Caco-2 (cell line): ENCODE results near the gene PDGFRB. TPM values are rescaled to one million over a fixed set of nuclear protein-coding genes. Genes with fewer than 3 reads are reported as not detected.

ENCODE experiments used
- BruUV-seq: library from RNA; stranded (reverse); fragments of 400-500 nt; replicated peaks from 2 replicates; lab custom pipeline; 2021; lab: Mats Ljungman, UMichigan
- CTCF ChIA-PET: fragments of 300-600 bp; sonication (Branson Sonifier 250); formaldehyde crosslinking; loops from one replicate; lab custom pipeline; 2022; ENCODE audit warnings: antibody characterized with exemption; lab: Charles Lee
- POLR2A ChIA-PET: fragments of 300-600 bp; sonication (Branson Sonifier 250); formaldehyde crosslinking; loops from one replicate; lab custom pipeline; 2022; ENCODE audit warnings: antibody characterized with exemption; lab: Charles Lee
- DNase-seq, 2 experiments: peaks; one replicate each; pipeline versions ENCODE4 v3.0.0 to v3.0.0-alpha.2; 2020 to 2022
- H3K27me3 ChIP-seq: replicated peaks from 2 replicates; pipeline ENCODE4 v1.6.0; 2011; ENCODE audit warnings: low read length; ENCODE audit not compliant: control insufficient read depth, insufficient read depth
- H3K36me3 ChIP-seq: 2 replicates; pipeline ENCODE4 v1.5.1; 2011; ENCODE audit warnings: low read length; ENCODE audit not compliant: control insufficient read depth, insufficient read depth
- H3K4me1 ChIP-seq: fragments of 250-450 bp; sonication (Bioruptor Pico); 2 replicates; pipeline ENCODE4 v1.5.1; 2020; ENCODE audit warnings: mild to moderate bottlenecking
- H3K4me3 ChIP-seq: 2 replicates; pipeline ENCODE4 v1.5.1; 2011; ENCODE audit warnings: low read depth, mild to moderate bottlenecking, control low read depth, low read length
- H3K9me3 ChIP-seq: fragments of 250-450 bp; sonication (Bioruptor Pico); 2 replicates; pipeline ENCODE4 v1.5.1; 2020; ENCODE audit warnings: mild to moderate bottlenecking, moderate library complexity
- H3K27ac Mint-ChIP-seq: one replicate; pipeline ENCODE4 v1.8.0; 2022; ENCODE audit warnings: mixed read lengths; ENCODE audit not compliant: unreplicated experiment
- H3K27me3 Mint-ChIP-seq: one replicate; pipeline ENCODE4 v1.8.0; 2022; ENCODE audit warnings: mixed read lengths; ENCODE audit not compliant: insufficient read depth, unreplicated experiment
- H3K36me3 Mint-ChIP-seq: one replicate; pipeline ENCODE4 v1.8.0; 2022; ENCODE audit warnings: mild to moderate bottlenecking, mixed read lengths; ENCODE audit not compliant: insufficient read depth, unreplicated experiment
- H3K4me1 Mint-ChIP-seq: one replicate; pipeline ENCODE4 v1.8.0; 2022; ENCODE audit warnings: low read depth, mixed read lengths; ENCODE audit not compliant: unreplicated experiment
- H3K4me3 Mint-ChIP-seq: one replicate; pipeline ENCODE4 v1.8.0; 2022; ENCODE audit warnings: mild to moderate bottlenecking, moderate library complexity, mixed read lengths; ENCODE audit not compliant: unreplicated experiment
- H3K9me3 Mint-ChIP-seq: one replicate; pipeline ENCODE4 v1.8.0; 2022; ENCODE audit warnings: mixed read lengths; ENCODE audit not compliant: unreplicated experiment
- CTCF ChIP-seq, 2 experiments: fragments of 200-600 bp in 1 of 2; IDR thresholded peaks; 1 replicate in 1 of 2; 2 replicates in 1 of 2; pipeline versions ENCODE4 v1.5.1 to v1.8.0; 2011 to 2022; ENCODE audit warnings: antibody characterized with exemption in 1 of 2, control low read depth in 1 of 2, inconsistent platforms in 1 of 2, low read depth in 1 of 2, low read length in 1 of 2, mild to moderate bottlenecking in 1 of 2, moderate library complexity in 1 of 2; ENCODE audit not compliant: insufficient read depth in 1 of 2, severe bottlenecking in 1 of 2, unreplicated experiment in 1 of 2
- intact Hi-C: fragments of 100-400 bp; cut with micrococcal nuclease; formaldehyde crosslinking; loops from one replicate; pipeline ENCODE4 v1.10.0; 2022; ENCODE audit not compliant: unreplicated experiment
- total RNA-seq: library from RNA; stranded (reverse); gene quantifications from 2 replicates; pipeline ENCODE4 v1.2.3, GENCODE V29; 2022

The PDGFRB gene
- total RNA-seq, 1 experiment from 2014 or later: 5.9 TPM

GRCh38 chr5:150109921-150110320 is 45.7 kb downstream of the PDGFRB start:
- peak; percentile 37 to 60 for DNase-seq
- intact Hi-C loops: loop anchor here (5.0 kb wide), 1 partner anchor 53 kb away; no protein-coding TSS in a partner anchor
- no peak for TF ChIP-seq CTCF (IDR thresholded peaks at IDR 0.05; ENCODE audit: insufficient read depth in 1 of 2, low read depth in 1 of 2, low read length in 1 of 2, severe bottlenecking in 1 of 2, unreplicated experiment in 1 of 2)
- no peaks in the 10 kb centered on the region for H3K36me3 ChIP-seq
- no peak overlapping the region for H3K4me3 ChIP-seq
- Mint-ChIP-seq H3K27ac (no peak overlapping the region), H3K4me1 (peaks cover 55% of the 10 kb centered on the region), H3K9me3 (no peaks in the 10 kb centered on the region), H3K27me3 (no peaks in the 10 kb centered on the region), H3K4me3 (no peak overlapping the region), H3K36me3 (peaks cover 6% of the 10 kb centered on the region)
- H3K4me1 ChIP-seq: peaks cover 51% of the 10 kb centered on the region
- no TSS peak for BruUV-seq
- POLR2A ChIA-PET: no interaction called here
- no peaks in the 10 kb centered on the region for H3K9me3 ChIP-seq
- CTCF ChIA-PET: no interaction called here
- no peaks in the 10 kb centered on the region for H3K27me3 ChIP-seq

- peak overlapping the region; percentile 54 for H3K27ac Mint-ChIP-seq
- POLR2A ChIA-PET: no interaction called here
- no peak for TF ChIP-seq CTCF (IDR thresholded peaks at IDR 0.05; ENCODE audit: insufficient read depth in 1 of 2, low read depth in 1 of 2, low read length in 1 of 2, severe bottlenecking in 1 of 2, unreplicated experiment in 1 of 2)
- no TSS peak for BruUV-seq
- H3K27me3 Mint-ChIP-seq: no peaks in the 10 kb centered on the region
- no peaks in the 10 kb centered on the region for H3K27me3 ChIP-seq
- DNase-seq: no peak
- peaks cover 51% of the 10 kb centered on the region for H3K4me1 ChIP-seq
- CTCF ChIA-PET: interaction anchor here (0.6 kb wide), 2 partner anchors 8 to 67 kb away, joined by 3 read pairs; no protein-coding TSS in a partner anchor
- no peaks in the 10 kb centered on the region for H3K9me3 ChIP-seq
- peaks cover 55% of the 10 kb centered on the region for H3K4me1 Mint-ChIP-seq
- no peaks in the 10 kb centered on the region for H3K36me3 ChIP-seq
- H3K9me3 Mint-ChIP-seq: no peaks in the 10 kb centered on the region
- H3K36me3 Mint-ChIP-seq: peaks cover 6% of the 10 kb centered on the region
- H3K4me3 ChIP-seq: no peak overlapping the region
- H3K4me3 Mint-ChIP-seq: no peak overlapping the region
- intact Hi-C loops: no loop called here
Observed at GRCh38 chr5:150108711-150109514, 46.7 kb downstream of the PDGFRB start.

GRCh38 chr5:150107909-150108447 is 47.7 kb downstream of the PDGFRB start:
- intact Hi-C loops: no loop called here
- TF ChIP-seq CTCF (IDR thresholded peaks at IDR 0.05; ENCODE audit: insufficient read depth in 1 of 2, low read depth in 1 of 2, low read length in 1 of 2, severe bottlenecking in 1 of 2, unreplicated experiment in 1 of 2): no peak
- Mint-ChIP-seq H3K27ac (peak overlapping the region; percentile 54), H3K4me1 (peaks cover 50% of the 10 kb centered on the region), H3K9me3 (no peaks in the 10 kb centered on the region), H3K36me3 (peaks cover 2% of the 10 kb centered on the region), H3K27me3 (no peaks in the 10 kb centered on the region), H3K4me3 (no peak overlapping the region)
- CTCF ChIA-PET: interaction anchor here (0.6 kb wide), 2 partner anchors 9 to 68 kb away, joined by 3 read pairs; no protein-coding TSS in a partner anchor
- Histone ChIP-seq H3K36me3 (no peaks in the 10 kb centered on the region), H3K9me3 (no peaks in the 10 kb centered on the region), H3K4me1 (peaks cover 44% of the 10 kb centered on the region), H3K4me3 (no peak overlapping the region), H3K27me3 (no peaks in the 10 kb centered on the region)
- BruUV-seq: no TSS peak
- DNase-seq: peak; percentile 31 to 53
- POLR2A ChIA-PET: no interaction called here
